GM21529 (cell line): ENCODE measurements around the gene BNIP5.

Experiments used
- ATAC-seq: cut with Tn5 transposase; IDR thresholded peaks from one replicate; pipeline ENCODE4 v1.9.1; 2021; ENCODE audit not compliant: unreplicated experiment

BNIP5 gene

GRCh38 chr6:36301085-36301658 lies 35.5 kb downstream of the BNIP5 start:
- ATAC-seq = no peak

GRCh38 chr6:36298027-36298426 lies 38.7 kb downstream of the BNIP5 start:
- ATAC-seq = no peak

- no peak for ATAC-seq
Observed at GRCh38 chr6:36297511-36297910, 39.2 kb downstream of the BNIP5 start.

- no peak for ATAC-seq
Observed at GRCh38 chr6:36297051-36297450, 39.6 kb downstream of the BNIP5 start.

GRCh38 chr6:36296240-36296639 lies 40.4 kb downstream of the BNIP5 start:
- no peak for ATAC-seq

GRCh38 chr6:36292170-36292569 lies 44.5 kb downstream of the BNIP5 start:
- ATAC-seq = no peak

- no peak for ATAC-seq
Observed at GRCh38 chr6:36290668-36291620, 45.7 kb downstream of the BNIP5 start.

GRCh38 chr6:36289281-36289878 lies 47.3 kb downstream of the BNIP5 start:
- no peak for ATAC-seq

- no peak for ATAC-seq
Observed at GRCh38 chr6:36286858-36287257, 49.8 kb downstream of the BNIP5 start.

GRCh38 chr6:36285797-36286196 lies 50.9 kb downstream of the BNIP5 start:
- no peak for ATAC-seq

- no peak for ATAC-seq
Observed at GRCh38 chr6:36285187-36285671, 51.5 kb downstream of the BNIP5 start.

- ATAC-seq = no peak
Observed at GRCh38 chr6:36284359-36284758, 52.3 kb downstream of the BNIP5 start.

- ATAC-seq = no peak
Observed at GRCh38 chr6:36283608-36284007, 53.1 kb downstream of the BNIP5 start.

GRCh38 chr6:36280983-36281382 lies 55.7 kb downstream of the BNIP5 start:
- no peak for ATAC-seq

- ATAC-seq = no peak
Observed at GRCh38 chr6:36280467-36280866, 56.2 kb downstream of the BNIP5 start.

GRCh38 chr6:36277946-36278470 lies 58.7 kb downstream of the BNIP5 start:
- no peak for ATAC-seq

- no peak for ATAC-seq
Observed at GRCh38 chr6:36276581-36277536, 59.8 kb downstream of the BNIP5 start.

GRCh38 chr6:36273802-36274514 lies 62.7 kb downstream of the BNIP5 start:
- no peak for ATAC-seq

GRCh38 chr6:36273067-36273466 lies 63.6 kb downstream of the BNIP5 start:
- ATAC-seq = no peak

GRCh38 chr6:36272234-36272633 lies 64.5 kb downstream of the BNIP5 start:
- ATAC-seq = no peak
